Mesendoderm (in vitro differentiated cells): ENCODE results near the gene SPAST.
"Not testable (repeated sequence)": the region's sequence is repeated elsewhere in the genome, so short reads cannot be mapped to it uniquely, and the experiment has no call there.

Source experiments
- DNase-seq: peaks from one replicate; pipeline ENCODE4 v3.0.0; 2013
- H2AK5ac ChIP-seq: 2 replicates; pipeline ENCODE4 v1.6.1; 2013; ENCODE audit warnings: low read length, inconsistent platforms
- H2BK120ac ChIP-seq: 2 replicates; pipeline ENCODE4 v1.6.1; 2013; ENCODE audit warnings: low read depth, mild to moderate bottlenecking, low read length, moderate library complexity, mixed read lengths
- H2BK15ac ChIP-seq: replicated peaks from 2 replicates; pipeline ENCODE4 v1.6.1; 2013; ENCODE audit warnings: low read depth, mild to moderate bottlenecking, moderate library complexity
- H2BK5ac ChIP-seq: 2 replicates; pipeline ENCODE4 v1.6.1; 2013; ENCODE audit warnings: low read length, inconsistent platforms
- H3K18ac ChIP-seq: 2 replicates; pipeline ENCODE4 v1.6.1; 2013; ENCODE audit warnings: mild to moderate bottlenecking, low read length, mixed read lengths
- H3K23ac ChIP-seq: one replicate; pipeline ENCODE4 v1.6.1; 2013; ENCODE audit warnings: low read length
- H3K27ac ChIP-seq: 2 replicates; pipeline ENCODE4 v1.5.1; 2013; ENCODE audit warnings: low read depth, mild to moderate bottlenecking, inconsistent platforms, low read length, moderate library complexity
- H3K27me3 ChIP-seq: 2 replicates; pipeline ENCODE4 v1.6.1; 2013; ENCODE audit warnings: low read length, control low read depth, mild to moderate bottlenecking, inconsistent platforms; ENCODE audit not compliant: insufficient read depth, poor library complexity
- H3K36me3 ChIP-seq: 2 replicates; pipeline ENCODE4 v1.6.1; 2013; ENCODE audit warnings: low read length, inconsistent platforms; ENCODE audit not compliant: control insufficient read depth, insufficient read depth
- H3K4ac ChIP-seq: one replicate; pipeline ENCODE4 v1.6.1; 2013; ENCODE audit warnings: low read depth, mild to moderate bottlenecking, low read length, moderate library complexity
- H3K4me1 ChIP-seq: 2 replicates; pipeline ENCODE4 v1.6.1; 2013; ENCODE audit warnings: low read depth, low read length, inconsistent platforms; ENCODE audit not compliant: control insufficient read depth
- H3K4me2 ChIP-seq: 2 replicates; pipeline ENCODE4 v1.6.1; 2013; ENCODE audit warnings: low read length
- H3K4me3 ChIP-seq: 2 replicates; pipeline ENCODE4 v1.5.1; 2013; ENCODE audit warnings: mild to moderate bottlenecking, low read length
- H3K56ac ChIP-seq: one replicate; pipeline ENCODE4 v1.6.1; 2013; ENCODE audit warnings: low read length
- H3K79me1 ChIP-seq: 2 replicates; pipeline ENCODE4 v1.6.1; 2013; ENCODE audit warnings: low read length, inconsistent platforms
- H3K79me2 ChIP-seq: 2 replicates; pipeline ENCODE4 v1.6.1; 2013; ENCODE audit warnings: mild to moderate bottlenecking, low read length; ENCODE audit not compliant: control insufficient read depth, insufficient read depth
- H3K9ac ChIP-seq: 2 replicates; pipeline ENCODE4 v1.6.1; 2013; ENCODE audit warnings: low read length, inconsistent platforms
- H4K5ac ChIP-seq: one replicate; pipeline ENCODE4 v1.6.1; 2013; ENCODE audit warnings: low read length
- H4K8ac ChIP-seq: one replicate; pipeline ENCODE4 v1.6.1; 2013; ENCODE audit warnings: low read depth, mild to moderate bottlenecking, control low read depth, low read length, moderate library complexity
- WGBS: extraction: QIAGEN DNeasy Blood & Tissue Kit; methylation state at CpG from one replicate; pipeline ENCODE4 v1.1.7; 2013; ENCODE audit warnings: low lambda C conversion rate, missing lambda C conversion rate; ENCODE audit not compliant: insufficient coverage; ENCODE audit errors: extremely low coverage; 5-methylcytosine and 5-hydroxymethylcytosine counted together

Gene SPAST

DNA sequence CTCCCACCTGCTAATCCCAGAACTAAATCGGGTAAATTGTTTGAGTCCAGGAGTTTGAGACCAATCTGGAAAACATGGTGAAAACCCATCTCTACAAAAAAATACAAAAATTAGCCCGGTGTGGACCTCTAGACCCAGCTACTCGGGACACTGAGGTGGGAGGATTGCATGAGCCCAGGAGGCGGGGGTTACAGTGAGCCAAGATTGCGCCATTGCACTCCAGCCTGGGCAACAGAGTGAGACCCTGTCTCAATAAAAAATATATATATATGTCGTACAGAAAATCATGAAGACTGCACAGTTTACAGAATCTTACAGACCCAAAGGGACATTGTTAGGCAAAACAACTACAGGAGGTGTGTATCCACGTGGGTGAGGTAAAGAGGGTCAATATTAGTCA is 19.8 kb upstream of the SPAST start:
- Histone ChIP-seq H3K4ac (no peak overlapping the region), H3K79me2 (peaks cover 7% of the 10 kb centered on the region), H3K36me3 (no peaks in the 10 kb centered on the region), H4K8ac (no peak overlapping the region), H3K56ac (no peak overlapping the region), H2BK5ac (no peak overlapping the region), H3K27ac (no peak overlapping the region), H3K4me2 (no peak overlapping the region), H3K4me3 (no peak overlapping the region), H4K5ac (no peak overlapping the region), H2AK5ac (no peak overlapping the region), H3K9ac (no peak overlapping the region), H2BK15ac (no peak overlapping the region), H3K4me1 (no peaks in the 10 kb centered on the region), H3K27me3 (no peaks in the 10 kb centered on the region), H3K23ac (no peak overlapping the region), H2BK120ac (no peak overlapping the region), H3K18ac (no peak overlapping the region), H3K79me1 (peaks cover 2% of the 10 kb centered on the region)
- DNase-seq = no peak
- no CpG with 5 or more reads among the region's 7 CpGs for WGBS

DNA sequence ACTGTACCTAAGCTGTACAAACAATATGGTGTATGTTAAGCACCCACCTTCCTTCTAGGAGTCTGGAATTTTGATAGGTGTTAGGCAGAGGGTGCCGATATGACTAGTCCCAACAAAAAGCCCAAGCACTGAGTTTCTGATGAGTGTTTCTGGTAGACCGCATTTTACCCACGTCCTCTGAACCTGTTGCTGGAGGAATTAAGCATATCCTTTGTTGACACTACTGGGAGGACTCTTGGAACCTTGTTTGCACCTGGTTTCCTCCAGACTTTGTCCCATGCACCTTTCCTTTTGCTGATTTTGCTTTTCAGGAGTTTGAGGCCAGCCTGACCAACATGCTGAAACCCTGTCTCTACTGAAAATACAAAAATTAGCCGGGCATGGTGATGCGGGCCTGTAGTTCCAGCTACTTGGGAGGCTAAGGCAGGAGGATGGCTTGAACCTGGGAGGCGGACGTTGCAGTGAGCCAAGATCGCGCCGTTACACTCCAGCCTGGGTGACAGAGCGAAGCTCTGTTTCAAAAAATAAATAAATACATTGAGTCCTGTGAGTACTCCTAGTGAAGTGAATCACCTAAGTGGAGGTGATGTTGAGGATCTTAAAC is 11.4 kb upstream of the SPAST start:
- no peak overlapping the region for H2BK5ac ChIP-seq
- H3K4me3 ChIP-seq = no peak overlapping the region
- H3K79me1 ChIP-seq = no peaks in the 10 kb centered on the region
- H3K4me2 ChIP-seq = no peak overlapping the region
- H3K18ac ChIP-seq = no peak overlapping the region
- H2BK120ac ChIP-seq = no peak overlapping the region
- DNase-seq = no peak
- H2AK5ac ChIP-seq = no peak overlapping the region
- no peaks in the 10 kb centered on the region for H3K4me1 ChIP-seq
- no peak overlapping the region for H3K9ac ChIP-seq
- H3K4ac ChIP-seq = no peak overlapping the region
- no peak overlapping the region for H3K56ac ChIP-seq
- no peak overlapping the region for H2BK15ac ChIP-seq
- no peak overlapping the region for H4K5ac ChIP-seq
- no peak overlapping the region for H3K23ac ChIP-seq
- H4K8ac ChIP-seq = no peak overlapping the region
- H3K79me2 ChIP-seq = no peaks in the 10 kb centered on the region
- no peak overlapping the region for H3K27ac ChIP-seq
- WGBS = no CpG with 5 or more reads among the region's 11 CpGs
- H3K36me3 ChIP-seq = no peaks in the 10 kb centered on the region
- no peaks in the 10 kb centered on the region for H3K27me3 ChIP-seq

DNA sequence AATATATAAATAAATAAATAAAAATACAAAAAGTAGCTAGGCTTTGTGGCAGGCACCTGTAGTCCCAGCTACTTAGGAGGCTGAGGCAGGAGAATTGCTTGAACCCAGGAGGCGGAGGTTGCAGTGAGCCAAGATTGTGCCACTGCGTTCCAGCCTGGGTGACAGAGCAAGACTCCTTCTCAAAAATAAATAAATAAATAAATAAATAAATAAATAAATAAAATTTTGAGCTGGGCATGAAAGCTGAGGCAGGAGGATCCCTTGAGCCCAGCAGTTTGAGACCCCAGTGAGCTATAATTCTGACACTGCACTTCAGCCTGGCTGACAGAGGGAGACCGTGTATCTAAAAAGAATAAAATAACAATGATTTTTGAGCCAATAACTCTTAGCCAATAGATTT is 8.8 kb upstream of the SPAST start:
- H3K36me3 ChIP-seq, H2AK5ac ChIP-seq, H2BK120ac ChIP-seq, H3K4me3 ChIP-seq, H3K23ac ChIP-seq, H3K4me2 ChIP-seq, H3K4me1 ChIP-seq, H4K5ac ChIP-seq, H3K27me3 ChIP-seq, H3K4ac ChIP-seq, H2BK15ac ChIP-seq, H3K9ac ChIP-seq, H3K18ac ChIP-seq, H3K56ac ChIP-seq, H3K27ac ChIP-seq, H3K79me2 ChIP-seq, H3K79me1 ChIP-seq, H2BK5ac ChIP-seq, DNase-seq, H4K8ac ChIP-seq: not testable (repeated sequence)
- WGBS = no CpG with 5 or more reads among the region's 3 CpGs

DNA sequence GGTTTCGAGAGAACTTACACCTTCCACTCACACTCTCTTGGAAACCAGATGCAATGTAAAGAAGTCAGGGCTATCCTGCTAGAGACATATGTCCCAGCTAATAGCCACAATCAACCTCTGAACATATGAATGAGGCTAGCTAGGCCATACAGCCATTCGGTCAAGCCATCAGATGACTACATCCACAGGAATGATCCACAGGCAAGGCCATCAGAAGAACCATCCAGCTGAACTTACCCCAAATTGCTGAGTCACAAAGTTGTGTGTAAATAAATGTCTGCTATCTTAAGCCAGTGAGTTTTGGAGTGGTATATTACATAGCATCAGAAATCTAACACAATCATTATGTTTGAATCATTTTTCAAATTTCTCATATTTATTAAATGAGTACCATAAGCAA is 5.2 kb upstream of the SPAST start:
- Histone ChIP-seq H3K4me2 (no peak overlapping the region), H3K23ac (no peak overlapping the region)
- no CpG with 5 or more reads among the region's 2 CpGs for WGBS

DNA sequence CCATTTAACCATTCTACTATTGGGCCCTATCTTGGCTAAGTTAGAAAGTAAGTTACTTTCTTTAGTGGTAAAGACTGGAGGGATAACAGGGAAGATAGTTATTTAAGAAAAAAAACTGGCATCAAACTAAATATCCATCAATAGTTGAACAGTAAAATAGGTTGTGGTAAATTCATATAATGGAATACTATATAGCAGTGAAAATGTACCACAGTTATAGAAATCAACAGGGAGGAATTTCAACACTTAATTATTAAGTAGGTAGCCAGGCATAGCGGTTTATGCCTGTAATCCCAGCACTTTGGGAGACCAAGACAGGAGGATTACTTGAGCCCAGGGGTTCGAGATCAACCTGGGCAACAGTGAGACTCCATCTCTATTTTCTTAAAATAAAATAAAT is 3.1 kb upstream of the SPAST start:
- Histone ChIP-seq H3K18ac (no peak overlapping the region), H3K79me2 (no peaks in the 10 kb centered on the region)

More for the DNA sequence above, 5.2 kb upstream of the SPAST start:
- Histone ChIP-seq H3K4me1 (no peaks in the 10 kb centered on the region), H2BK120ac (no peak overlapping the region), H3K79me2 (no peaks in the 10 kb centered on the region), H3K4ac (no peak overlapping the region), H3K18ac (no peak overlapping the region), H3K79me1 (no peaks in the 10 kb centered on the region), H4K8ac (no peak overlapping the region), H3K9ac (no peak overlapping the region), H3K4me3 (no peak overlapping the region), H3K56ac (no peak overlapping the region), H4K5ac (no peak overlapping the region), H3K27ac (no peak overlapping the region), H2BK15ac (no peak overlapping the region), H2BK5ac (no peak overlapping the region), H3K27me3 (no peaks in the 10 kb centered on the region), H3K36me3 (no peaks in the 10 kb centered on the region), H2AK5ac (no peak overlapping the region)
- no peak for DNase-seq

DNA sequence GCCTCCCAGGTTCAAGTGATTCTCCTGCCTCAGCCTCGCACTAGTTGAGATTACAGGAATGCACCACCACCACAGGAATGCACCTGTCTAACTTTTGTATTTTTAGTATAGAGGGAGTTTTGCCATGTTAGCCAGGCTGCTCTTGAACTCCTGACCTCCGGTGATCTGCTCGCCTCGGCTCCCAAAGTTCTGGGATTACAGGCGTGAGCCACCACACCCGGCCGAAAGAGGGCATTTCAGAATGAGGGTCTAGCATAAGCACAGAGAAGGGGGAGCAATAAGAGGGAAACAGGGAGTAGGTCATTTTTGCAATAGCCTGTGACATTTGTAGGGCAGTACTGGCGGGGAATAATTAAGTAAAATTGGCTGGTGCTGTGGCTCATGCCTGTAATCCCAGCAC is 1.9 kb upstream of the SPAST start:
- Histone ChIP-seq H4K5ac (no peak overlapping the region), H3K23ac (no peak overlapping the region), H3K18ac (no peak overlapping the region), H3K36me3 (no peaks in the 10 kb centered on the region), H3K4ac (no peak overlapping the region), H3K79me1 (no peaks in the 10 kb centered on the region), H3K9ac (no peak overlapping the region), H2BK120ac (no peak overlapping the region), H3K27ac (no peak overlapping the region), H3K4me2 (no peak overlapping the region), H4K8ac (no peak overlapping the region), H3K4me1 (no peaks in the 10 kb centered on the region), H2BK15ac (no peak overlapping the region), H3K79me2 (peaks cover 2% of the 10 kb centered on the region), H2AK5ac (no peak overlapping the region), H3K4me3 (no peak overlapping the region), H2BK5ac (no peak overlapping the region), H3K27me3 (no peaks in the 10 kb centered on the region), H3K56ac (no peak overlapping the region)
- DNase-seq = no peak
- WGBS = no CpG with 5 or more reads among the region's 8 CpGs

More for the DNA sequence above, 3.1 kb upstream of the SPAST start:
- no peak overlapping the region for H3K56ac ChIP-seq
- no peak overlapping the region for H3K27ac ChIP-seq
- H3K4ac ChIP-seq = no peak overlapping the region
- H3K27me3 ChIP-seq = no peaks in the 10 kb centered on the region
- no peak overlapping the region for H3K4me3 ChIP-seq
- H2BK5ac ChIP-seq = no peak overlapping the region
- H3K36me3 ChIP-seq = no peaks in the 10 kb centered on the region
- H3K9ac ChIP-seq = no peak overlapping the region
- H3K23ac ChIP-seq = no peak overlapping the region
- no peaks in the 10 kb centered on the region for H3K4me1 ChIP-seq
- no peak for DNase-seq
- H4K8ac ChIP-seq = no peak overlapping the region
- no peak overlapping the region for H4K5ac ChIP-seq
- no CpG with 5 or more reads among the region's 2 CpGs for WGBS
- H2BK15ac ChIP-seq = no peak overlapping the region
- H2BK120ac ChIP-seq = no peak overlapping the region
- no peak overlapping the region for H2AK5ac ChIP-seq
- no peaks in the 10 kb centered on the region for H3K79me1 ChIP-seq
- H3K4me2 ChIP-seq = no peak overlapping the region
